Parathyroid adenoma (tissue), 2 donors: ENCODE results near the gene RNF26.
"Not testable (repeated sequence)": the region's sequence is repeated elsewhere in the genome, so short reads cannot be mapped to it uniquely, and the experiment has no call there.

Experiments
- H2AFZ ChIP-seq: fragments of 300-600 bp; sonication (generic); one replicate; pipeline ENCODE4 v1.7.0; 2017; ENCODE audit warnings: antibody characterized with exemption, mild to moderate bottlenecking
- H3K27ac ChIP-seq: fragments of 300-600 bp; sonication (generic); one replicate; pipeline ENCODE4 v1.7.0; 2017
- H3K27me3 ChIP-seq: fragments of 300-600 bp; sonication (generic); one replicate; pipeline ENCODE4 v1.7.0; 2017; ENCODE audit warnings: low read length; ENCODE audit not compliant: control insufficient read depth, insufficient read depth
- H3K36me3 ChIP-seq: fragments of 300-600 bp; sonication (generic); one replicate; pipeline ENCODE4 v1.7.0; 2017; ENCODE audit warnings: low read length; ENCODE audit not compliant: control insufficient read depth, insufficient read depth
- H3K4me1 ChIP-seq: fragments of 300-600 bp; sonication (generic); one replicate; pipeline ENCODE4 v1.7.0; 2017; ENCODE audit warnings: control low read depth
- H3K4me2 ChIP-seq: fragments of 300-600 bp; sonication (generic); one replicate; pipeline ENCODE4 v1.7.0; 2017; ENCODE audit warnings: low read length
- H3K4me3 ChIP-seq: fragments of 300-600 bp; sonication (generic); one replicate; pipeline ENCODE4 v1.7.0; 2017; ENCODE audit warnings: low read depth, low read length
- H3K79me2 ChIP-seq: fragments of 300-600 bp; sonication (generic); one replicate; pipeline ENCODE4 v1.7.0; 2017; ENCODE audit warnings: control low read depth
- H3K9ac ChIP-seq: fragments of 300-600 bp; sonication (generic); one replicate; pipeline ENCODE4 v1.7.0; 2017; ENCODE audit warnings: mild to moderate bottlenecking
- H3K9me3 ChIP-seq: fragments of 300-600 bp; sonication (generic); one replicate; pipeline ENCODE4 v1.7.0; 2017; ENCODE audit warnings: low read length; ENCODE audit not compliant: control insufficient read depth
- TF ChIP-seq, protein P1 (sequence below): fragments of 300-600 bp; sonication (generic); IDR thresholded peaks from one replicate; pipeline ENCODE4 v1.7.0; 2017; ENCODE audit warnings: antibody characterized with exemption, mild to moderate bottlenecking
- donor health status: primary hyperparathyroidism.

The RNF26 gene

DNA sequence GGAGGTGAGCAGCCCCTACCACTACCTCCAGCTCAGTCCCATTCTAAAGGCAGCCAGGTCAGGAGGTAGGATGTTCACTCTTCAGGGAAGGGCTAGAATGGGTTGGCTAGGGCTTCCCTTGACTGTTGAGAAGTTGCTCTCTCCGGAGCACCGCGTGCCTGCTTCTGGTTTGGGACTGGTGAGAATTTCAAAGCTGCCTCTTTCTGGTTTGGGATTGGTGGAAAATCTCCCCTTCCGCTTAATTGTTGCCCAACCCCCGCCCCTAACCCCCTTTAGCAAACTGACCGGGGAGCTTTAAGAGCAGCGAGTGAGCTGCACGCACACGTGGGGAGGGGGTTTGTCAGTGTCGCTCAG lies 46.5 kb downstream of the RNF26 start:
- H3K36me3 ChIP-seq = no peaks in the 10 kb centered on the region
- no peaks in the 10 kb centered on the region for H3K27me3 ChIP-seq
- peak overlapping the region; percentile 90 for H2AFZ ChIP-seq
- H3K4me3 ChIP-seq = peak overlapping the region; percentile 59
- H3K4me1 ChIP-seq = peaks cover 8% of the 10 kb centered on the region
- H3K4me2 ChIP-seq = peak overlapping the region; percentile 86
- no peaks in the 10 kb centered on the region for H3K79me2 ChIP-seq
- TF ChIP-seq, protein P1, sequence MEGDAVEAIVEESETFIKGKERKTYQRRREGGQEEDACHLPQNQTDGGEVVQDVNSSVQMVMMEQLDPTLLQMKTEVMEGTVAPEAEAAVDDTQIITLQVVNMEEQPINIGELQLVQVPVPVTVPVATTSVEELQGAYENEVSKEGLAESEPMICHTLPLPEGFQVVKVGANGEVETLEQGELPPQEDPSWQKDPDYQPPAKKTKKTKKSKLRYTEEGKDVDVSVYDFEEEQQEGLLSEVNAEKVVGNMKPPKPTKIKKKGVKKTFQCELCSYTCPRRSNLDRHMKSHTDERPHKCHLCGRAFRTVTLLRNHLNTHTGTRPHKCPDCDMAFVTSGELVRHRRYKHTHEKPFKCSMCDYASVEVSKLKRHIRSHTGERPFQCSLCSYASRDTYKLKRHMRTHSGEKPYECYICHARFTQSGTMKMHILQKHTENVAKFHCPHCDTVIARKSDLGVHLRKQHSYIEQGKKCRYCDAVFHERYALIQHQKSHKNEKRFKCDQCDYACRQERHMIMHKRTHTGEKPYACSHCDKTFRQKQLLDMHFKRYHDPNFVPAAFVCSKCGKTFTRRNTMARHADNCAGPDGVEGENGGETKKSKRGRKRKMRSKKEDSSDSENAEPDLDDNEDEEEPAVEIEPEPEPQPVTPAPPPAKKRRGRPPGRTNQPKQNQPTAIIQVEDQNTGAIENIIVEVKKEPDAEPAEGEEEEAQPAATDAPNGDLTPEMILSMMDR = no peak
- H3K27ac ChIP-seq = no peak overlapping the region
- H3K9me3 ChIP-seq = no peaks in the 10 kb centered on the region
- H3K9ac ChIP-seq = no peak overlapping the region

DNA sequence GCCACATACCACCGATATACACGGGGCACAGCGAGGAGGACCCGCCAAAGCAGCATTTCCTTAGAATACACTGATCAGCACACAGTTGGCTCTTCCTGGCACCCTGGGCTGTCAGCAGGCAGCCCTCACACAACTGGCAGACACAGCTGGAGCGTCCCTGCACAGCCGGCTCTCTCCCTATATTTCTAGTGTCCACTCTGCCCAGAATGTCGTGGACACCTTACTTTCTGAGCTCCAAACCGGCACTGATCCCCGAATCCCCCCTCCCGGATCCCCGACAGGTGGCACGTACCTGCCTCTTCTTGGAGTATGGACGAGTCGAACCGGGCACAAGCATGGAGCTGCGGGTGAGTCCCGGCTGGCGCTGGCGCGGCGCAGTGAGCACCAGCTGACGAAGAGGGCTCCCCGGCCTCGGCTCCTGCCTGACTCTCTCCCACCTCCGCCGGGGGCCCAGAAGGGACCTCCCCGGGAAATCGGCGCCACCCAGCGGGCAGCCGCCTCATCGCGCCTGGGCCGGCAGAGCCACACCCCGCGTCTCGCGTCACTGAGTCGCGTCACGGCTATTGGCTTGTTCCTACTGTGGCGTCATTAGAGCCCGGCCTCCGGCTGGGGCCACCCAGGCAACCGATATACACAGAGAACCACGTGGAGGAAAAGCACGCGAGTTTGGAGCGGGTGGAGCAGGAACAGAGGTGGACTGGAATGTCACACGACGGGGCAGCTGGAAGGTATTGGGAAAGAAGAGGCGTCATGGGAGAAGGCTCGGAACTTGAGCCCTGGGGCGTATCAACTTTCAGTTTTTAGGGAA lies 47.1 kb downstream of the RNF26 start, which contains the start of gene USP2:
Gene USP2 (minus strand): TSS at position 510 of the 808 bp plus-strand sequence. CDS start 8,210 bp downstream, outside the sequence.
- Histone ChIP-seq H3K27ac (peak within 1 kb of the TSS; percentile 24), H3K79me2 (no peaks in the 10 kb centered on the region), H3K4me2 (peak within 1 kb of the TSS; percentile 86), H3K27me3 (no peaks in the 10 kb centered on the region), H2AFZ (peak within 1 kb of the TSS; percentile 90), H3K9ac (no peak within 1 kb of the TSS), H3K36me3 (no peaks in the 10 kb centered on the region), H3K4me1 (peaks cover 8% of the 10 kb centered on the region), H3K9me3 (no peaks in the 10 kb centered on the region), H3K4me3 (peak within 1 kb of the TSS; percentile 59)
- TF ChIP-seq, protein P1 = peak; percentile 88

DNA sequence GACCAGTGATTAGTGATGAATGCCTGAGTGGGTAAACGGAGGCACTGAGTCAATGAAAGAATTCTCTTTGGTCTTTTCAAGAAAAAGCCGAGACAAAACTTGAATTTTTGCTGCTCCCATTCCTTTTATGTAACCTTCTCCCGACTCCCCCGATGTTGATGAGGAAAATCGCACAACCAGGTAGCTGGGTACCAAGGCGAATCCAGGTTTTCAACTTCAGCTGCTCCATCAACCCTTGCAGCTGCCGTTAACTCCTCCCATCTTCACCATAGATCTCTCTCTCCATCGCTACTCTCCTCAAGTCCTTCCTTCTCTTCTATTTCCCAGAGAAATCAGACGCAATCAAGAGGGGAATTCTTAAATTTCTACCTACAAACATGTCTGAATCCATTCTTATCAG lies 47.8 kb downstream of the RNF26 start:
- H3K9me3 ChIP-seq = no peaks in the 10 kb centered on the region
- no peaks in the 10 kb centered on the region for H3K79me2 ChIP-seq
- H3K9ac ChIP-seq = no peak overlapping the region
- no peaks in the 10 kb centered on the region for H3K36me3 ChIP-seq
- H3K4me3 ChIP-seq = peak overlapping the region; percentile 12
- peak overlapping the region; percentile 90 for H2AFZ ChIP-seq
- peaks cover 8% of the 10 kb centered on the region for H3K4me1 ChIP-seq
- no peak overlapping the region for H3K27ac ChIP-seq
- no peaks in the 10 kb centered on the region for H3K27me3 ChIP-seq
- TF ChIP-seq, protein P1 = no peak
- H3K4me2 ChIP-seq = peak overlapping the region; percentile 86

DNA sequence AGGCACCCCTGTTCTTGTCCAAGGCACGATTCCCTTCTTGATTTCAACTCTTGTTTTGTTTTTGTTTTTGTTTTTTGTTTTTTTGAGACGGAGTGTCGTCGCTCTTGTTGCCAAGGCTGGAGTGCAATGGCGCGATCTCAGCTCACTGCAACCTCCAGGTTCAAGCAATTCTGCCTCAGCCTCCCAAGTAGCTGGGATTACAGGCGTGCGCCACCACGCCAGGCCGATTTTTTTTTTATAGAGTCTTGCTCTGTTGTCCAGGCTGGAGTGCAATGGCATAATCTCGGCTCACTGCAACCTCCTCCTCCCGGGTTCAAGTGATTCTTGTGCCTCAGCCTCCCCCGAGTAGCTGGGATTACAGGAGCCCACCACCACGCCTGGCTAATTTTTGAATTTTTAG lies 48.2 kb downstream of the RNF26 start:
- H2AFZ ChIP-seq, H3K27me3 ChIP-seq, H3K4me1 ChIP-seq, H3K27ac ChIP-seq, H3K9me3 ChIP-seq, H3K79me2 ChIP-seq, H3K4me2 ChIP-seq, H3K4me3 ChIP-seq, H3K36me3 ChIP-seq, H3K9ac ChIP-seq: not testable (repeated sequence)

DNA sequence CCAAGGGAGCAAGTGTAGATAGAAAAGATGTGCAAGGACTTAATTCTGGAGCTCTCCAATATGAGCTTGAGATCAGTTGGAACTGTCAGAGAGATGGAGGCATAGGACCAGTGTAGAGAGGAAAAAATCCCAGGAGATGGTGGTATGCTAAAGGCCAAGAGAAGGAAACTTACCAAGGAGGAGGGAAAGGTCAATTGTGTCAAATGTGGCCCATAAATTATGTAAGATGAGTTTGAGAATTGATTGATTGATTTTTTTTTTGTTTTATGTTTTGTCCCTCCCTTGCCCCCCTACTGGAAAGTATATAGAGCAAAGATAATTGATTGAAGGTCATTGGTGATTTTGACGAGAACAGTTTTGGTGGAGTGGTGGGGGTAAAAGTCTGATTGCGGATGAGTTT lies 50.0 kb downstream of the RNF26 start:
- Histone ChIP-seq H3K9ac (no peak overlapping the region), H3K9me3 (no peaks in the 10 kb centered on the region), H3K27ac (no peak overlapping the region), H3K27me3 (no peaks in the 10 kb centered on the region), H3K4me2 (no peak overlapping the region), H3K36me3 (no peaks in the 10 kb centered on the region), H3K4me3 (no peak overlapping the region), H3K4me1 (peaks cover 4% of the 10 kb centered on the region), H2AFZ (no peak overlapping the region), H3K79me2 (no peaks in the 10 kb centered on the region)
- TF ChIP-seq, protein P1 = no peak
